ENCODE measurements around the gene DMAP1.

DNA sequence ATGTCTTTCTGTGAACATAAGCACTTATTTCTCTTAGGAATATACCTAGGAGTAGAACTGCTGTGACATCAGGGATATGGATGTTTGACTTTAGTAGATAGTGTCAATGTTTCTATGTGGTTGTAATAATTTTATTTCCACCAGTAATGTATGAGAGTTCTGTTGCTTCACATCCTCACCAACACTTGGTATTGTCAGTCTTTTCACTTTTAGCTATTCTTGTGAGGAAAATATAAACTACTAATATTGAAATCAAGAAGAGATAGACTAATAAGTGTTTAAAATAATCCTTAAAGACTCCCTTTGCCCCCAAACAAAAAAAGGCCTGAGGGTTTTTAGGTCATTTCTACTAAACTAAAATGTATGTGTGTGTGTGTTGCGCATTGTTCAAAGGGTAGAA lies 2.7 kb upstream of the DMAP1 start:
- TF ChIP-seq, protein P1, sequence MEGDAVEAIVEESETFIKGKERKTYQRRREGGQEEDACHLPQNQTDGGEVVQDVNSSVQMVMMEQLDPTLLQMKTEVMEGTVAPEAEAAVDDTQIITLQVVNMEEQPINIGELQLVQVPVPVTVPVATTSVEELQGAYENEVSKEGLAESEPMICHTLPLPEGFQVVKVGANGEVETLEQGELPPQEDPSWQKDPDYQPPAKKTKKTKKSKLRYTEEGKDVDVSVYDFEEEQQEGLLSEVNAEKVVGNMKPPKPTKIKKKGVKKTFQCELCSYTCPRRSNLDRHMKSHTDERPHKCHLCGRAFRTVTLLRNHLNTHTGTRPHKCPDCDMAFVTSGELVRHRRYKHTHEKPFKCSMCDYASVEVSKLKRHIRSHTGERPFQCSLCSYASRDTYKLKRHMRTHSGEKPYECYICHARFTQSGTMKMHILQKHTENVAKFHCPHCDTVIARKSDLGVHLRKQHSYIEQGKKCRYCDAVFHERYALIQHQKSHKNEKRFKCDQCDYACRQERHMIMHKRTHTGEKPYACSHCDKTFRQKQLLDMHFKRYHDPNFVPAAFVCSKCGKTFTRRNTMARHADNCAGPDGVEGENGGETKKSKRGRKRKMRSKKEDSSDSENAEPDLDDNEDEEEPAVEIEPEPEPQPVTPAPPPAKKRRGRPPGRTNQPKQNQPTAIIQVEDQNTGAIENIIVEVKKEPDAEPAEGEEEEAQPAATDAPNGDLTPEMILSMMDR (IDR thresholded peaks at IDR 0.05), result no peak
- TF ChIP-seq EP300 (IDR thresholded peaks at IDR 0.05) (no peak), POLR2A (IDR thresholded peaks at IDR 0.05) (no peak), POLR2AphosphoS5 (IDR thresholded peaks at IDR 0.05) (no peak)
